CD4-positive, alpha-beta T cell treated with Interleukin-6 for 4 hours (primary cell): ENCODE results near the gene RPS21.
"Not testable (repeated sequence)": the region's sequence is repeated elsewhere in the genome, so short reads cannot be mapped to it uniquely, and the experiment has no call there.

Experiments
- DNase-seq: peaks from one replicate; pipeline ENCODE4 v3.0.0-alpha.2; 2020; ENCODE audit warnings: mixed read lengths

The RPS21 gene

DNA sequence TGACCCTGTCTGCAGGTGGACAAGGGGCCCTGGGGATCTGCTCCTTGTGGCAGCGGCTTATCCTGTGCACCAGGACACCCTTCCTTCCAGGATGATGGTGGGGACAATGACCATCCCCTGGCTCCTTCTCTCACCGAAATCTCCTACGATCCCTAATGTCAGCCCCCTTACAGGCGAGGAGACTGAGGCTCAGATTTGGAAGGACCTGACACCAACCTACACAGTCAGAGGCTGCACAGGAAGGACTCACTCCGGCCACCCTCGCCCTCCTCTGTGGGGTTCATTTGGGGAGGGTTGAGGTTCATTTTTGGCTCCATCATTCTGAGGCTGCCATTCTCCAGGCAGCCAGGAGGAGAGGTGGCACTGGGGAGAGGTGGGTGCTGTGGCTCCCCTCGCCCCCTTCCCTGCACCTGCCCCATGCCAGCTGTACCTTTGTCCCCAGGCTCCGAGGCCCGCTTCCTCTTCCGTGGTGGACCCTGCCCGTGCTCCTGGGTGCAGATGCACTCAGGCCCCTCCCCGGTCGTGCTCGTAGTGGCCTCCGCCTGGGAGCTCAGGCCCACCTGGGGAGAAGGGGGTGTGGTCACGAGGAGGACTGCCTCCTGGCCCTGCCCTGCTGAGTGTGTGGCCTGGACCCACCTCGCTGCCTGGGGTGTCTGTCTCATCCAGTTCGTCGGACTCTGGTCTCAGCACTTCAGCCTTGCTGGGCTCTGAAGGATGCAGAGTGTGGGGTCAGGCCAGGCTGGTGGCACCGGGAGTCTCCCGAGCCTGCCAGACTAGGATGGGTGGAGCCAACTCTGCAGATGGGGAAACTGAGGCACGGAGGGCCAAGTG is 25.5 kb downstream of the RPS21 start:
- no peak for DNase-seq

DNA sequence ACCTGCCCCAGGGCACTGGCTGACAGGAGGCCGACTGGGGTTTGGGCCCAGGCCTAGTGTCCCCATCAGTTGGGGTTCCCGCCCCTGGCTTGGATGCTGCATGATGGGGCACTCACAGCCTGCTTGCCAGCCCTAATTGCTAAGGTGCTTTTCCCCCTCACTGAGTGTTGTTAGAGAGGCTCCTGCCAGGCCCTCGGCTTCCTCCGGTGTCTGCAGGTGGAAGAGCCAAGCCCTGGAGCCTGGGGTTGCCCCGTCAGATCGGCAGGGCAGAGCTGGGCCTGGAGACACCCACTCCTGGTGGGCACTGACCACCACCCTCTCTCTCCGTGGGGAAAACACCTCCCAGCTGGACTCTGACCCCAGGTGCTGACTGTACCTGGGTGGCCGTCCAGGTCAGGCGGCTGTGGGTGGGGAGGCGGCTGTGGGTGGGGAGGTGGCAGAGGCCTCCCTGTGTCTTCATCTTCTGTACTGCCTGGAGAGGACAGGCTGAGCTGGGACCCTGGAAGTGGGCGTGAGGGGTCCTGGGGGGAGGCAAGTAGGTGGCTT is 26.2 kb downstream of the RPS21 start:
- DNase-seq = no peak

DNA sequence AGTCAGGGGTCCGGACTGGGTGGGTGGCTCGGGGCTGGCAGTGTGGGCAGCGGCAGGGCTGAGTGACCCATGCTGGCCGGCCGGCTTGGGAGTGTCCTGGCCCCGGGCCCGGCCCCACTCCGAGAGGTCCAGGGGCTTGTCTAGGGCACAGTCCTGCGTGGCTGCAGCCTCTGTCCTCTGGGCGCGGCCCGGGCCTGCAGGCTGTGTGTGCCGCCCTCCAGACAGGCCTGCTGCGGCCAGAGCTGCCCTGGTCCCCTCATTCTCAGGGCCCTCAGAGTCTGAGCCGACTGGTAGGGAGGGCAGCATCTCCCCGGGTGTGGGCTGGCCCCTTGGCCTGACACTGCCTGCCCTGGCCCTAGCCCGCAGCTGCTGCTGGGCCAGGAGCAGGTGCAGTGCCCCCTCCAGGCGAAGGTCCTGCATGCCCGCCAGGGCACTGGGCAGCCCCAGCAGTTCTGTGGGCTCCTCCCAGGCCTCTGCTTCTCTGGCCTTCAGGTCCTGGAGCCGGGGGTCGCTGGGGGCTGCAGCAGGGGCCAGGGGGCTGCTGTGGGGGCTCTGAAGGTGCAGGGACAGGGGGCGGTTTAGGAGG is 27.1 kb downstream of the RPS21 start:
- DNase-seq = no peak

DNA sequence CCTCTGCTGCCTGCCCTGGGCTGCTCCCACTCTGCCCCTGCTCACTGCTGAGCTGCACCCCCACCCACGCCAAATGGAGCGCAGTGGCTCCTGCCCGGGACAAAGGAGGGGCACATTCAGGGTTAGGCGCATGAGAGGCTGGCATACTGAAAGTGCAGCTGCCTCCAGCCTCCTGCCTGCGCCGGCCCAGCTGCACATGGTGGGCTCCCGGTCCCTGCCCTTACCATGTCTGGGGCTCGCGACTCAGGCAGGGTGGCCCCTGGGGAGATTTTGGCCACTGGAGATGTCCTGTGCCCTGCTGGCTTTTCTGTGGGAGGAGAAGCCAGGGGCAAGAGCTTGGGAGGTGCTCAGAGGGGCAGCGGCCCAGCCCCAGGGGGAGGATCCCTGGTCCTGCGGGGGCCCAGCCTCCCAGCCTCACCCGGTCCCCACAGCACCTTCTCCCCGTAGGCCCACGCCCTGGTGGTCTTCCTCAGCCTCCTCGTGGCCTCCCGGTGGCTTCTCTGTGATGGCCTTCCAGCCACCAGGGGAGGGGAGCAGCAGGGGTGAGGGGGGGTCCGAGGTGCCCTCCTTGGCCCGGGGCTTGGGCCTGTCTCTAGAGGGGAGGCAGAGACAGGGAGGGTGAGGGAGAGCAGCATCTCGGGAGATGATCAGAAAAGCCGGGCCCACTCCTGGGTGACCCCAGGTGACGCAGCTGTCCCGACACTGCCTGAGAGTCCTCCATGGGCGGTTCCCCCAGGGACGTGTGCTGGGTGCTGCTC is 28.6 kb downstream of the RPS21 start:
- no peak for DNase-seq

DNA sequence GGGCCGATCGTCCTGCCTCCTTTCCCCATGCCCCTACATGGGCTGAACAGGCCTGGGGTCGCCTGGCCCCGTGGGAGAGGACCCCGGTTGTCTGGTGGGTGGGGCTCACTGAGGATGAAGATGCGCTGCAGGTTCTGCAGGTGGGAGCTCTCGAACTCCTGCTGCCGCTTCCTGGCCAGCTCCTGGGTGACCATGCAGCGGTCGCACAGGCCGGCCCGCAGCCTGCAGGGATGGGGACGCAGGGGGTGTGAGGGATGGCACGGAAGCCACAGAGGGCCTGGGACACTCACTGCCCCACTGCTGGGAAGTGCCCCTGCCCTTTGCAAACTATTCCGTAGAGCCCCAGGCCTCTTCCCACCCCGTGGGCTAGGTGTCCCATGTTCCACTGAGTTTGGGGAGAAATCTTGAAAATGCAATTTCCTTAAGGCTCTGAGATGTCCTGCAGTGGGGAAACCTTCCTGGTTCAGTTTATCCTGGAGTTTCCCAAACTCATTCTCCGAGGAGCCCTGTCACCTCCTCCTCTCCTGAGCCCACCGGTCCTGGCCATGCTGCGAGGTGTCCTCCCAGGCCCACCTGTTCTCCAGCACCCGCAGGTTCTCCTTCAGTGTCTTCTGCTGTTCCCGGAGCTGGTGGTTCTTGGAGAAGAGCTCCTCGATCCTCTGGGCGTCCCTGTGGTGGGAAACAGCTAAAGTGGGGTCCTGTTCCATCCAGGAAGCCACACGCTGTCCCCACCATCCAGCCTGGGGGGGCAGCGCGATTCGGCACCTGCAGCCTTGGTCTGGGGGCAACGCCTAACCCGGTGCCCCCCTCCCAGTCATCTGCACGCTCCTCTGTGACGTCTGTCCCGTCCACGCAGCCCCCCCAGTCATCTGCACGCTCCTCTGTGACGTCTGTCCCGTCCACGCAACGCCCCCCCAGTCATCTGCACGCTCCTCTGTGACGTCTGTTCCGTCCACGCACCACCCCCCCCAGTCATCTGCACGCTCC is 30.0 kb downstream of the RPS21 start:
- DNase-seq = no peak

DNA sequence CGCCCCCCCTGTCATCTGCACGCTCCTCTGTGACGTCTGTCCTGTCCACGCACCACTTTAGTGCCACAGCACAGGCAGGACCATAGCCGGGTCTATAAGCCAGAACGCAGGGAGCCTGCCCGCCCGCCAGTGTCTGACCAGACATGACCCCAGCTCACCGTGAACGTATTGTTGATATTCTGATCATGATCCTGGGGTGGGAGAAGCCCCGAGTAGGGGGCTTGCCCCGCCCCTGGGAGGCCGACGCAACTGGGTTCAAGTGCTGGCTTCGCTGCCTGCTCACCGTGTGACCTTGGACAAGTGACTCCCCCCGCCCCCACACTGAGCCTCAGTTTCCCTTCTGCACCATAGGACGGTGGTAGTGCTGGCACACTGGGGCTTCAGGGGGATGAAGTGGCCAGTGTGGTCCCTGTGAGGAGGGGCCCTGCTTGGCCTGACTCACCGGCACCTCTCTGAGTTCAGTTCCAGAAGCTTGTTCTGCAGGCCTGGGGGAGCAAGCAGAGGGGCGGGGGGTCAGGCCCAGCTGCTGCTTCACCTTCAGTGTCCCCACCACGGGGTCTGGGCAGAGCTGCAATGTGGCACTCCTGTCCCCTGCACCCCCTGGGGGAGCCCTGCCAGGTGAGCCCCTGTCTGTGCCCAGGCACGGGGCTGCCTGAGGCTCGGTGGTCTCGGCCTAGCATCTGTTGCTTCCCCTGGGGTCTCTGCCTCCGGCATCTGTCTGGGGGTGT is 31.2 kb downstream of the RPS21 start:
- no peak for DNase-seq

DNA sequence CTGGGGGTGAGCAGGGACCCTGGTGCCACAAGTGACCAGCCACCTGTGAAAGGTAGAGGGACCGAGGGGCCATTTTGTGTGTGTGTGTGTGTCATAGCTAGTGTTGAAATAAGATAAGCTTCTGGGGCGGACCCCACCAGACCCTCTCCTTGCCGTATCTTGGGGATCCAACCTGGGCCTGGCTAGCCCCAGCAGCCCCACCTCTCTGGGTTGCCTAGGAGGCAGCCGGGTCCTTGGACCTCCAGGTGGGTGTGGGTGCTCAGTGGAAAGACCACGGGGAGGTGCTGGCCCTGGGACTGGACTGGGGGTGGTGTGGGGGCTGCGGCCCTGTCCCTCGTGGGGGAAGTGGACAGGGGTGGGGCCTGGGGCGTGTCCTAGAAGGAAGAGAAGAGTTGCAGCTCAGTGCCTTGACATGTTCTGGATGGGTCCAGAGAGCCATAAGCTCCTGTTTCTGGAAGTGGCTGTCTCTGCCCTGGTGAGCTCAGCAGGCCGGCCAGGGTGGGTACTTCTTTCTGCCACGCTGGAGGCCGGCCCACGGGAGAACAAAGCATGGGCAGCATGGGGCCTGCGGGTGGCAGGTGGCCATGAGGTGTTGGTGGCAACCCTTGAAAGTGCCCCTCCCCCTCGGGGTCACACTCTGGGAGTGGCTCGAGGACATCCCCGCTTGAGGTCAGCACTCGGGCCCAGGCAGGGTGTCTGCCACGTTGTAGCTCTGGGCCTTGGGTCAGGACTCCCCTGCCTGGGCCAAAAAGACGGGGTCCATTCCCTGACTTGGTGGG is 32.0 kb downstream of the RPS21 start:
- DNase-seq = no peak

DNA sequence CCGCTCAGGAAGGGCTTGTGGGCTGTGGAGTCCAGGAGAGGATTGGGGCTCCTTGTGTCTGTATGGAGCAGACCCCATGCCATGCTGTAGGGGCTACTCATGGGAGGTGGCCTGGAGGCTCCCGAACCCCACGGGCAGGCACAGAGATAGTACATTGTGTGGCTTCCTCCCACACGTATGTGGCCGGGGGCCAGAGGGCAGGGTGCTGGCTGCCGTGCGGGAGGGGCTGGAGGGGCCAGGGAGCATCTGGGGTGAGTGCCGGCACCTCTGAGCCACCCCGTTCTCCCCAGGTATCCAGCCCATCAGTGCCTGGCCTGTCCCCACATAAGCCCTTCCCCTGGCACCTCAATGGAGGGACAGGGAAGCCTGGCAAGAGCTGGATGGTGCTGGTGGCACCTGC is 32.9 kb downstream of the RPS21 start:
- no peak for DNase-seq

DNA sequence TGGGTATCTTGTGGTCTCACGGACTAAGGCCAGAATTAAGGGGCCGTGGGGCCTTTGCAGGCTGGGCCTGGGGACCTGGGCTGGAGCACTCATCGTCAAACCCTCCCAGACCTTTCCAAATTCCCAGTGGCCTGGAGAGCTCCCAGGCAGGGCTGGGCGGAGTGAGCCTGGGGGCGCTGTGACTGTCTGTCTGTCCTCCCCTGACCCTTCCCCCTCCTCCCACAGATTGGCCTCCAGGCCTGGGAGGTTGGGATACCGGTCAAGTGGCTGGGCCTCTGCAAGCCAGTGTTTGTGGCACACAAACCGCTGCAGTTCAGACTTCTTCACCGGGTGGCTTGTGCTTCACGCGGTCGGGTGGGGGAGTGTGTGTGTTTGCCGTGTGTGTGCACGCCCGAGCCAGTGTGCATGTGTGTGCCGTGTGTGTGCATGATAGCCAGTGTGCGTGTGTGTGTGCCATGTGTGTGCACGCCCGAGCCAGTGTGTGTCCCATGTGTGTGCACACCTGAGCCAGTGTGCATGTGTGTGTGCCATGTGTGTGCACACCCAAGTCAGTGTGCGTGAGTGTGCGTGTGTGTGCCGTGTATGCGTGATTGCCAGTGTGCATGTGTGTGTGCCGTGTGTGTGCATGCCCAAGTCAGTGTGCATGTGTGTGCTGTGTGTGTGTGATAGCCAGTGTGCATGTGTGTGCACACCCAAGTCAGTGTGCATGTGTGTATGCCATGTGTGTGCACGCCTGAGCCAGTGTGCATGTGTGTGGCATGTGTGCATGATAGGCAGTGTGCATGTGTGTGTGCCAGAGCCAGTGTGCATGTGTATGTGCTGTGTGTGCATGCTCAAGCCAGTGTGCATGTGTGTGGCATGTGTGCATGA is 34.2 kb downstream of the RPS21 start:
- no peak for DNase-seq

DNA sequence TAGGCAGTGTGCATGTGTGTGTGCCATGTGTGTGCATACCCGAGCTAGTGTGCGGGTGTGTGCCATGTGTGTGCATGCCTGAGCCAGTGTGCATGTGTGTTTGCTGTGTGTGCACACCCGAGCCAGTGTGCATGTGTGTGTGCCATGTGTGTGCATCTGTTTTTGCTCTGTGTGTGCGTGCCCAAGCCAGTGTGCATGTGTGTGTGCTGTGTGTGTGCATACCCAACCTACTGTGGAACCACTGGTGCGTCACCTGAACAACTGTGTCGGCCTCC is 34.8 kb downstream of the RPS21 start:
- DNase-seq = no peak

DNA sequence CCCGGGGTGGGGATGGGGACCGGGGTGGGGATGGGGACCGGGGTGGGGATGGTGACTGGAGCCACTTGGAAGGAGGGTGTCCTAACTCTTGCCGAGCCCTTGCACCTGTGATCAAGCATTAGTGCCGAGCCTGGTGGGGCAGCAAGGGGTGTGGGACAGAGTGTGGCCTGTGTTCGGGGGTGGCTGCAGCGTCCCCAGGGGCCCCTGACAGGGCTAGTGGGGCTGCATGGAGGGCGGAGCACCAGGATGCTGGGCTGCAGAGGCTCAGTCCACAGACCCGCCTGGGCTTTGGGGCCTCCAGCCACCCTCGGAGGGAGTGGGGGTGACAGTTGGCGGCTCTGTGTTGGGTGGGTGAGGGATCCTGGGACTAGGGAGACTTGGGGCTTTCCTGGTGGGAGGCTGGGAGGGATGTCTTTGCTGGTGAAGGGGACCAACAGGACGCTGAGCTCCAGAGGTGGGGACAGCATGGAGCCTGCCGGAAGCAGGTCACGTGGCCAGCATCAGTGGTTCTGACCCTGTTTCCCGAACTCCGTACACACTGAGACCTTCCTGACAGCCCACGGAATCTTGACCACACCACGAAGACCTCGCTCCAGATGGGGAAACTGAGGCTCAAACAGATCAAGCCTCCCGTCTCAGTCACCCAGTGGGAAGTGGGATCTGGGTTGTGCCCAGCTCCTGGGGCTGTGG is 35.9 kb downstream of the RPS21 start:
- no peak for DNase-seq

DNA sequence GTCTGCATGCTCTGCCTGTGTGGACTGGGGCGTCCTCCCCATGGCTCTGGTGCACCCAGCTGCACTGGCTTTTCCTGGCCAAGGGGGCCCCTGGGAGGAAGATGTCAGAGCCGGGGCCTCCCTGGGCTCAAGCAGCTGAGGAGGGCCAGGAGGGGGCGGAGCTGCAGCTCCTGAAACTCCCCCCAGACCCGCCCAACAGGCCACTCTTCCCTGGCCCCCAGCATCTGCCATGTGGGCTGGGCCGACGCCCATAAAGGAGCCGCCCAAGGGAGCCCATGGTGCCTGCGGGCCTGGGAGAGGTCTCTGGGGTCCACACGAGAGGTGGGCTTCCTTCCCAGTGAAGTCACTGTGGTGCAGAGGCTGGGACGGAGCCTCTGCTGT is 36.4 kb downstream of the RPS21 start:
- no peak for DNase-seq

DNA sequence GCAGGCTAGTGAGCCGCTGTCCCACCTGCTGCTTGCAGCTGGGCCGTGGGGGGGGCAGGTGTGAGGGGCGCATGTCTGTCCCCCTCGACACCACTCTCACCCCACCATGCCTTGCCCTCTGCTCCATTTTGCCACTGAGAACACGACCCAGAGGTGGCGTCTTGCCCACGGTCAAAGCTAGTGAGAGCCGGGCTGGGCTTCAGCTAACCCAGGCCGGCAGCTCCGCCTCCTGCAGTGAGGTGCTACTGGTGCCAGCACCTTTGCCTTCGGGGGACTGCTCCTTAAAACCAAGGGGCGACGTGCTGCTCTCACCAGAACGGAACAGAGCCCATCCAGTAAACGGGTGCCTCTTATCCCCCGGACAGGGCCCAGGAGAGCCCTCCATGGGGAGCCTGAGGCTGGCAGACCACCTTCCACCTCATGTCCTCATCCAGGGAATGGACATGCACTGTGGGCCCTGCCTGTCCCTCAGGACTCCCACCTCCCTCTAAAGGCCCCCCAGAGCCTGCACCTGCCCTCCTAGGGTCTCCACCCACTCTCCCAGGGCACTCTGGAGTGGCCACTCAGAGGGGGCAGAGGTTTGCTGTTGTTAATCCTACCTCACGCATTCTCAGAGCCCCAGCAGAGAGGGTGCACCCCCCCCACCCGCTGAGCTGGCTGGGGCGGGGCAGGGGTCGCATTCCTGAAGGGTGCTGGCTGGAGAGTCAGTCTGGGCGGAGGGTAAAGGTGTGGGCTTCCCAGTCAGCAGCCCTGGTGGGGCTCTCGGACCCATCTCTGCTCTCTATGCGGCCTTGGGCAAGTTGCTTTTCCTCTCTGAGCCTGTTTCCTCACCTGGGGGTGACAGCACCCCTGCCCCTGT is 37.6 kb downstream of the RPS21 start:
- no peak for DNase-seq

DNA sequence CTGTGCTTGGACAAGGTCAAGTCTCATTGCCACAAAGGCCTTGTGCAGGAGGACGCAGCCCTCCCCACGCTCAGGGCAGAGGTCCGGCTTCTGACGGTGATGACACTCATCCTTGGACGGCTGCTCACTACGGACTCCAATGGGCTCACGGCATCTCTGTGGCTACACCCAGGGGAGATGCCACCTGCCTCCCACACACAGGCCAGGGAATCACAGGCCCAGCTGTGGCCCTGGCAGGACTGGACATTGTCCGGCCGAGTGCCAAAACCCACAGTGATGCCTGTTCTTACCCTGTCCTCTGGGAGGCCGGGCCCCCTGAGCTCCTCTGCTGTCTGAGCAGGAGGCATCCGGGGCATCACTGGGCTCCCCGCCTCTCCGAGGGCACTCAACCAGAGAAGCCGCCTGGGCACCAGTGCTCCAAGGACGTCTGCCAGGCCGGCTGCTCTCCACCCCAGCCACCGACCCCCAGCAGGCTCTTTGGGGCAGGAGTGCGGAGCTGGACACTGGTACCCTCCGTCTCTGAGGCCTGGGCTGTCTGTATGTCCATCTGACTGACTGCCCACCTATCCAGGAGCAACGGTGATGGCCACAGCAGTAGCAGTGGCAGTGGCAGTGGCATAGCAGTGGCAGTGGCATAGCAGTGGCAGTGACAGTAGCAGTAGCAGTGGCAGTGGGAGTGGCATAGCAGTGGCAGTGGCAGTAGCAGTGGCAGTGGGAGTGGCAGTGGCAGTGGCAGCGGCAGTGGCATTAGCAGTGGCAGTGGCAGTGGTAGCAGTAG is 38.6 kb downstream of the RPS21 start:
- DNase-seq = no peak

DNA sequence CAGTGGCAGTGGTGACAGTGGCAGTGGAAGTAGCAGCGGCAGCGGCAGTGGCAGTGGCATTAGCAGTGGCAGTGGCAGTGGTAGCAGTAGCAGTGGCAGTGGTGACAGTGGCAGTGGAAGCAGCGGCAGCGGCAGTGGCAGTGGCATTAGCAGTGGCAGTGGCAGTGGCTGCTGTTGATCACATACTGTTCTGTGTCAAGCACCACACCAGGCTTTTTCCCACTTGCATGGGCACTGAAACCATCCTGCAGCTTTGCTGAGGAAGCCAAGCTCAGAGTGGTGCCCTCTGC is 39.1 kb downstream of the RPS21 start:
- DNase-seq = not testable (repeated sequence)

DNA sequence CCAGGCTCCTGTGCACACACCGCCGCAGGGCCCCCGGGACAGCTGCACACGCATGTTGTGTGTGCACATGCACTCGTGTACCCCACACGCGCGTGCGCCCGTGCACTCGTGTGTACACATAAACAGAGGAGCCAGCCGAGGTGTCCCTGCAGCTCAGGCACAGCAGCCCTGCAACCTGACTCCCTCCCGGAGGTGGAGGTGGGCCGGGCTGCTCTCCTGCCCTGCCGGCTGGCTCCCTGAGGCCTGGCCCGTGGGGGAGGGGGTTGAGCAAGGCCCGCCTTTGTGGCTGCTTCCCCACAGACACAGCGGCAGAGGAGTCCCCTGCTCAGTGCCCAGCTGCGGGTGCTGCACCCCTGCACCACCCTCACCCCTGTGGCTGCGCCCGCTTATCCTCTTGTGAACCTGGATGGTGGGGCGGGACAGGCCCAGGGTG is 39.8 kb downstream of the RPS21 start:
- DNase-seq = no peak

DNA sequence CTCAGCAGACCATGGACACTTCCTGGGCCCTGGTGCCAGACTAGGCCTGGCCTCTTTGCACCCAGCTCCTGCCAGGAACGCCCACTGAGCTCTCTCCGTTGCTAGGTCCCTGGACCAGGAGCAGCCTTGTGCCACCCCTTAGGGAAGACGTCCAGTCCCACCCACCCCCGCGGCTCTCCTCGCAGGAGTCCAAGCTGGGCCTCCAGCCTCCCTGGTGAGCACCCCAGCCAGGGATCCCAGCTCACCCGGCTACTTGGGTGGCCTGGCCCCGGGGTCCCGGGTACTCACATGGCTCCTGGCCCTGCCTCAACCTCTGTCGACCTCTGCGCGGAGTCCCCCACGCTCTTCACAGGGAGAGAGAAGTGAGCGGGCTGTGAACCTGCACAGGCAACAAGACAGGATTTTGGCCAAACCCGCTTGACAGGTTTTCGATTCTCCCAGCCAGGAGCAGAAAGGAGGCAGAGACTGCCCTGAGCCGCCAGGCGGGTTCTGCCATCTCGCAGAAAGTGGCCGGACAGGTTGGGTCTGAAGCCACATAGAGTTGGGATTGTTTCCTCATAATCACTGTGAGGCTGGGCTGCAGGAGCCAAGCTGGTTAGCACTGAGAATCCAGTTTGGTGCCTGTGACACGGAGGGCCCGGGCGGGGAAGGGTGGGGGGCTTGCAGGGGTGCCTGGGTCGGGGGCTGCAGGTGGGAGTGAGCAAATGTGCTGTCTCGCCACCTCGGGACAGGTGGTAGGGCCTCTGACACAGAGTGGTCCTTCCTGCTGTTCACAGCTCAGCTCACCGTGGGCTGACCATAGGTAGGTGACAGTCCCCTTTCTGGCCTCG is 40.5 kb downstream of the RPS21 start, which contains the start of gene RBBP8NL:
RBBP8NL (minus strand) TSS at position 368 of the 830 bp plus-strand sequence. CDS start 7,892 bp downstream, outside the sequence.
- no peak for DNase-seq
